ENCODE data around the gene GRM7.

GRCh38 chr3:7432610-7433009 is 571.7 kb downstream of the GRM7 start:
- TF ChIP-seq CTCF (IDR thresholded peaks at IDR 0.05; ENCODE audit: low read depth, low read length) (no peak), EZH2phosphoT487 (IDR thresholded peaks at IDR 0.05; ENCODE audit: low read depth) (no peak)
